Measurements from ENCODE around the gene ZNF423.

GRCh38 chr16:49600976-49601375 is 254.9 kb downstream of the ZNF423 start:
- no peak for TF ChIP-seq CTCF (IDR thresholded peaks at IDR 0.05; ENCODE audit: insufficient read depth, low read depth, low read length)
- TF ChIP-seq EZH2 (IDR thresholded peaks at IDR 0.05; ENCODE audit: insufficient read depth, low read length), result no peak

Measured in astrocyte (in vitro differentiated cells and primary cell).